NCI-H2107 treated with DMSO at 0.1 percent for 48 hours (cell line): ENCODE measurements around the gene ABI2.
"Not testable (repeated sequence)": the region's sequence is repeated elsewhere in the genome, so short reads cannot be mapped to it uniquely, and the experiment has no call there.

Experiments
- DNase-seq: peaks from one replicate; lab custom pipeline; 2025; ENCODE audit not compliant: unreplicated experiment; lab: John Stamatoyannopoulos, UW

ABI2 gene

DNA sequence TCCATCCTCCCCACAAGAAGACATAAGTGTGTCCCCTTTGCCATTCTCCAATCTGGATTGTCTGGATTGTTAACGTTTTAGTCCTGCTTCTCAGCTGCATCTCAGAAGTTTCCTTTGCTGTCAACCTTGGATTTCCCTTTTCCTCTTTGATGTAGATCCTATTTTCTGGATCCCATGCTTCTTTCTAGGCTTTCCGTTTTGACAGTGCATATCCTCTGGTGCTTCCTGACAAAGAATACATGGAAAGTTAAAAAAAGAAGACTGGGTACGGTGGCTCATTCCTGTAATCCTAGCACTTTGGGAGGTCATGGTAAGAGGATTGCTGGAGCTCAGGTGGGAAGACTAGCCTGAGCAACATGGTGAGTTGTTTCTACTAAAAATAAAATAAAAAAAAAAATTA, 26.8 kb downstream of the ABI2 start:
- no peak for DNase-seq

DNA sequence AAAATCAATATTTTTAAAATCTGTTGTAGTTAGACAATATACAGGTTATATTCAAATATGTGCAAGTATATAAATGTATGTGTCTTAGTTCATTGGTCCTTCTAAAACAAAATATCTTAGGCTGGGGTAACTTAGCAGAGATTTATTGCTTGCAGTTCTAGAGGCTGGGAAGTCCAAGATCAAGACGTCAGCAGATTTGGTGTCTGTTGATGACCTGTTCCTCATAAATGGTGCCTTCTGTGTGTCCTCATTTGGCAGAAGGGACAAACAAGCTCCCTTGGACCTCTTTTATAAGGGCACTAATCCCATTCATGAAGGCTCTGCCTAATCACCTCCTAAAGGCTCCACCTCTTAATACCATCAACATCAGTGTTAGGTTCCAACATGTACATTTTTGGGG, 31.3 kb downstream of the ABI2 start:
- DNase-seq, result no peak

DNA sequence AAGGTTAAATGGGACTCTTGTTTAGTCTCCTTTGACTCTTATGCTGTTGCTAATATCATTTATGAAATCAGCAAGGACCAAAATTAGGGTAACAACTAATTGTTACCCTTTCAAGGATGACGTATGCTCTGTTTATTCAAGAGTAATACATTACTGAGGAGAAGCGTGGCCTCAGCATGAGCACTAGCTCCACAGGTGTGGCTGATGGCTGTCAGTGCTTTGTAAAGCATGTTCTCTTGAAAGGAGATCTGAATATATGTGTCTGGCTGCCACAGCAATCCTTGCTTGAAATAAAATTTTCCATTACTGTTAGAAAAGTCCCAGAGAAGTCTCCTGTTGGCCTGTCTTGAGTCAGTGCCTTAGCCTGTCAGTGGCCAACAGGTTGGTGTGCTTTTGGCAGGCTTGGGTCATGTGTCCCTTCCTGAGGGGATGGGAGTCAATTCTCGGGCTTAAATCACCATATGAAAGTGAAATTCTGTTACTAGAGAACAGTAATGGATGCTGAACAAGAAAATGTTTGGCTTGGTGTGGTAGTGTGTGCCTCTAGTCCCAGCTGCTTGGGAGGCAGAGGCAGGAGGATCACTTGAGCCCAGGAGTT, 32.7 kb downstream of the ABI2 start:
- DNase-seq, result no peak

DNA sequence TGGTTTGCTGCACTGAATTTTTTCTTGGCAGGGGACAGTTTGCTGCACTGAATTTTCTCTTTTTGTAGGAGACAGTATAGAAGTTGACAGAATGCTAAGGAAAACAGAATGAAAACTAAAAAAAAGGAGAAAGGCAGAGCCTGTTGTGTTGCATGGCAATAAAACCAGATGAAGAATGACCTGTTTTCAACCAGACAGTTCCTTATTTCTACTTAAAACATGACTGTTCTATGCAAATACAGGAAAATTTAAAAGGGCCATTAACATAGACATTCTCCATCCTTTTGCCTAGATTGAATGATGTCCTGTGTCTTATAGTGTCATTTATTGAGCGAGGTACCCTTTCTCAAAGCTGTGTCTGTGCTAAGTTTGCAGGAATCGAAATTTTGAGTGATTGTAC, 33.3 kb downstream of the ABI2 start:
- DNase-seq, result no peak

DNA sequence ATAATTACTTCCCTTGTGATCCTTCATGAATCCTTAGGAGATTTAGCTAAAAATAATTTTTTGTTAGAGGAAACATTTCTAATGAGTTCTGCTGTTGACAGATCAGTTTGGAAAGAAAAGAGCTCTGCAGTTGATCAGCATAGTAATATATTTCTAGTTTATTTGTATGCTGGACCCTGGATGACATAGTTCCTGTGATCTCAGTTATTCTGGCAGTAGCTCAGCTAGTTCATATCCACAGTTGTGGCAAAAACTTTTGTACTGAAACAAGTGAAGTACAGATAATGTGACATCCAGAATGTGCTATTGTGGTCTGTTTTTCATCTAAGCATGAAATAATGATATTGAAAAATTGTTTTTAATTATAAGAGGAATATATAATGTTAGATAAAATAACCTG, 33.7 kb downstream of the ABI2 start:
- no peak for DNase-seq

DNA sequence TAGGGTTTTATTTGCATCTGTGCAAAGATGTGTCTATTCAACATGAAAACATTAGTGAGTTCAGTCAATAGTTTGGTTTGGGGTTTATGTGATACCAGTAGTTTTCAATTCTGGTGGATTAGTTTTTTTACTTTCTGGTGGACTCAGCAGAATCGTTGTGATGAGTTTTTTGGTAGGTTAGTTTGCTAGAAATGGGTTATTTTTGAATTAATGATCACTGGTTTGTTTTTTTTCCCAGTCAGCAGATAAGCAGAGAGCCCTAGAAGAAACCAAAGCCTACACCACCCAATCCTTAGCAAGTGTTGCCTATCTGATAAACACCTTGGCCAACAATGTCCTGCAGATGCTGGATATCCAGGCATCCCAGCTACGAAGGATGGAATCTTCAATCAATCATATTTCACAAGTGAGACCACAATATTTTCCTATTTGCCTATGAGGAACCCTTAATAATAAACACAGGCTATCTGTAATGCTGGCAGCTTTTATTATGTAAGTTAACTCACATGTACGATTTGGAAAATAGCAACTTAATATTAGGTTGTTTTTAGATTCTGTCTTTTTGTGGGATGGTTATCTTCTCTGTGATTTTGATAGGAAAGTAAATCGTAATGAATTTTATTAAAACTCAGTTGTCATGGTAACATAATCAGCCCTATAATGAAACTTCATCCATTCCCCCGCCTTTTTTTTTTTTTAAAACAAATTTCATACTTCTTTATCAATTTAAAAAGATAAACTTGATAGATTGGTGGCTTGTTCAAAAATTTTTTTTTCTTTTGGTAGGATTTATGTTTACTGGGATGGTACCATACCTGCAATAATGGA, 38.7 kb downstream of the ABI2 start:
- DNase-seq, result no peak

DNA sequence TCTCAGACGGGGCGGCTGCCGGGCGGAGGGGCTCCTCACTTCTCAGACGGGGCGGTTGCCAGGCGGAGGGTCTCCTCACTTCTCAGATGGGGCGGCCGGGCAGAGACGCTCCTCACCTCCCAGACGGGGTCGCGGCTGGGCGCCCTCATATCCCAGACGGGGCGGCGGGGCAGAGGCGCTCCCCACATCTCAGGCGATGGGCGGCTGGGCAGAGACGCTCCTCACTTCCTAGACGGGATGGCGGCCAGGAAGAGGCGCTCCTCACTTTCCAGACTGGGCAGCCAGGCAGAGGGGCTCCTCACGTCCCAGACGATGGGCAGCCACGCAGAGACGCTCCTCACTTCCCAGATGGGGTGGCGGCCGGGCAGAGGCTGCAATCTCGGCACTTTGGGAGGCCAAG, 44.5 kb downstream of the ABI2 start:
- DNase-seq, result not testable (repeated sequence)

DNA sequence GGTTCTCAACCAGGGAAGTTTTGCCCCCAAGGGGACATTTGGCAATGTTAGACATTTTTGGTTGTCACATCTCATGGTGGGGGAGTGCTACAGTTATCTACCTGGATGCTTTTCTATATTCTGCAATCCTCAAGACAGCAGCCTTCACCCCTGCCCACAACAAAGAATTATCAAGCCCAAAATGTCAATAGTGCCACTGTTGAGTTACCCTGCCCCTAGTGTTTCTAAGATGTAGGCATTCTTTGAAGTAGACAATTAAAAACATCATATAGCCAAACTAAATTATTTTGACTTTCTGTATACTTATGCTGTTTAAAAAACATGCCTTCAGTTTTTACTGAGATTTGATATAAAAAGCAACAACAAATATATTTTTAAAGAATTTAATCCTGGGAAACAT, 48.0 kb downstream of the ABI2 start:
- no peak for DNase-seq

DNA sequence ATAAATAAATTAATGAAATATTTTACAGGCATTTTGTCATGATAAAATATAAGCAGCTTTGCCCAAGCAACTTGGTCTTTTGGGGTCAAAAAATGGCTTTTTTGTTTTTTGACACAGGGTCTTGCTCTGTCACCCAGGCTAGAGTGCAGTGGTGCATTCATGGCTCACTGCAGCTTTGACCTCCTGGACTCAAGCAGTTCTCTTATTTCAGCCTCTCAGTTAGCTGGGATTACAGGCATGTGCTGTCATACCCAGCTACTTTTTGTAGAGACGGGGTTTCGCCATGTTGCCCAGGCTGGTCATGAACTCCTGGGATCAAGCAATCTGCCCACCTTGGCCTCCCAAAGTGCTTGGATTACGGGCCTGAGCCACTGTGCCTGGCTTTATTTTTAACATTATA, 51.0 kb downstream of the ABI2 start:
- DNase-seq, result no peak

DNA sequence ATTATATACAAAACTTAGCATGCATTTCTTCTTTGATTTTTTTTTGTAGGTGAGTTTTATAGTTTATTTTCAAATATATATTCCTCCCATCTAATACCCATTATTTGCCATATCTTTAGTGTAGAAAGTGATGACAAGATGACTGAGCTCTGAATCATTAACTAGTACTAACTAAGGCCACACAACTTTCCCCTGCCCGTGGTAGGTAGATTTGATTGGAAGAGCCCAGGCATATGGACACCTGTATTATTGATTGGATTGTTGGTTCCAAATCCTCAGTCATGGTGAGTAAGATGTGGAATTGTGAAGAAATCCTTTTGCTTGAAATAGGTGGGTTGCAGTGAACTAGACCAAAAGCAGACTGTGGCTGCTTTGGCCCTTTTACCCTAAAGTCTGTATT, 54.8 kb downstream of the ABI2 start:
- DNase-seq, result no peak

DNA sequence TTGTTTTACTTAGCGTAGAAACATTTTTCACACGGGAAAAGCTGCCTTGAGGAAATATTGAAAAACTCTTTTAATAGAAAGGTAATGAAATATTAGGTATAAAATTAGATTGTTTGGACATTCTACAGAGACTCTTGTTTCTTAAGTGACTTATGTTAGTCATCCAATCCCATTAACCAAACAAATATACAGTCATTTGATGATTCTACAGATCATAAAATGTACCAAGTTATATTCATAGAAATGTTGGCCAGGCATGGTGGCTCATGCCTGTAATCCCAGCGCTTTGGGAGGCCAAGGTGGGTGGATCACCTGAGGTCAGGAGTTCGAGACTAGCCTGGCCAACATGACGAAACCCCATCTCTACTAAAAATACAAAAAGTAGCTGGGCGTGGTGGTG, 60.0 kb downstream of the ABI2 start:
- DNase-seq, result not testable (repeated sequence)

DNA sequence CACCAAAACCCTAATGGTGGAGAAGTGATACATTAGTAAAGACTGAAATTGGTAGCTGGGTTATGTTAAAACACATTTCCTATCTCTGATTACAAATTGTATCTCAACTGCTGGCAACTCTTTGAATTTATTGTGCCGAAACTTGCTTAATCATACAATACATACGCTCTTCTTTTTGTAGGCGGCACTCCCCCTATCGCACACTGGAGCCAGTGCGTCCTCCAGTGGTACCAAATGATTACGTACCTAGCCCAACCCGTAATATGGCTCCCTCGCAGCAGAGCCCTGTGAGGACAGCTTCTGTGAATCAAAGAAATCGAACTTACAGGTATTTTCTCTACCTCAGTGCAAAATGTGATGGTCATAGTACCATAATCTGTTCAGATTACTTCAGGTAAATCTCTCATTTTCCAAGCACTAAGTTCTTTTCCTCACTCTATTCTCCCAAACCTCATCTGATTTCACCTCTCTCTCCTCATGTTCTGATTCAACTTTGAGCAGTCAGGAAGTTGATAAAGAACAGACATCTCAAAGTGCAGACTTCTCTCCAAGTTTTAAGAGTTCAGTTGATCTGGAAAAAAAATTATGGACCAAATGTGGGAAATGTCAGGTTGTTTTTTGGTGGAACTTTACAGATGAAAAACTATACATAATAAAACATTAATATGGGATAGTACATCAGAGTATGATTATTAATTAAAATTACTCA, 66.5 kb downstream of the ABI2 start:
- DNase-seq, result no peak

DNA sequence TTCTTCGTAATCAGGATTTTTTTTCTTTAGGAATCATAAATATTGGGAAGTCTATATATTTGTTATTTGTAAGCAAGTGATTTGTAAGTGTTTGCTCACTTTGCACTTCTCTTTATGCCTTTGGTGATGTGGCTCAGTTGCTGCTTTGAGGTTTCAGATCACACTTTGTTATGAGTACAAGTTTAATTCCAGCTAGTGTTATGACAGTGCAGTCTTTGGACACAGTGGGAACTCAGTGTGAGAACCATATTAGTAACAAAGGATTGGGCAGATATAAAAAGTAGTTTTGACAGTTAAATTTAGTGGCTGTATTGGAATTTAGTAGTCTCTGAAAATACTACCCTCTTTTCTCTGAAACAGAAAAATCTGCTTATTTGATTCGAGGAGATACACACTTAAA, 67.7 kb downstream of the ABI2 start:
- no peak for DNase-seq

DNA sequence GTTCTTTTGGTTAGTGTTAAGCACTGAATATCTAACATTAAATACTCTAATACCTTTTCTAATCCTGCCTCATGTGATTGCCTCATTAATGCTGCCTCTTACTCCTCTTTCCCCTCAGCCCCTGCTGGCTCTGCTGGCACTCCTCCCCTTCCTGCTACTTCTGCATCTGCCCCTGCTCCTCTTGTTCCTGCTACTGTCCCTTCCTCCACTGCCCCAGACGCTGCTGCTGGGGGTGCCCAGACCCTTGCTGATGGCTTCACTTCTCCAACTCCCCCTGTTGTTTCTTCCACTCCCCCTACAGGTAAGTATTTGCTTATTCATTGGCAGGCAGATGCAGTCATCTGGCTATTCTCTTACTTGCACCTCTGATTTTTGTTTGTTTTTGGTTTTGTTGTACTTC, 68.5 kb downstream of the ABI2 start:
- DNase-seq, result no peak

DNA sequence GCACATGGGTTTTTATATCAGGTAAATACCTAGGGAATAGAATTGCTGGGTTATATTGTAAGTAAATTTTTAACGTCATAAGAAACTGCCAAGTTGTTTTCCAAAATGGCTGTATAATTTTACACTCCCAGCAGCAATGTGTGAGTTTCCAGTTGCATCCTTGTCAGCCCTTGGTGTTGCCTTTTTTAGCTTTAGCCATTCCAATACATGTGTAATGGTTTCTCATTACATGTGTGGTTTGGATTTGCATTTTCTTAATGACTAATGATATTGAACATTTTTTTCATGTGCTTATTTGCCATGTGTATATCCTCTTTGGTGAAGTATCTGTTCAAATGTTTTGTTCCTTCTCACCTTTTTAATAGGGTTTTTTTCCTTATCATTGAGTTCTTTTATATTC, 70.8 kb downstream of the ABI2 start:
- DNase-seq, result no peak

DNA sequence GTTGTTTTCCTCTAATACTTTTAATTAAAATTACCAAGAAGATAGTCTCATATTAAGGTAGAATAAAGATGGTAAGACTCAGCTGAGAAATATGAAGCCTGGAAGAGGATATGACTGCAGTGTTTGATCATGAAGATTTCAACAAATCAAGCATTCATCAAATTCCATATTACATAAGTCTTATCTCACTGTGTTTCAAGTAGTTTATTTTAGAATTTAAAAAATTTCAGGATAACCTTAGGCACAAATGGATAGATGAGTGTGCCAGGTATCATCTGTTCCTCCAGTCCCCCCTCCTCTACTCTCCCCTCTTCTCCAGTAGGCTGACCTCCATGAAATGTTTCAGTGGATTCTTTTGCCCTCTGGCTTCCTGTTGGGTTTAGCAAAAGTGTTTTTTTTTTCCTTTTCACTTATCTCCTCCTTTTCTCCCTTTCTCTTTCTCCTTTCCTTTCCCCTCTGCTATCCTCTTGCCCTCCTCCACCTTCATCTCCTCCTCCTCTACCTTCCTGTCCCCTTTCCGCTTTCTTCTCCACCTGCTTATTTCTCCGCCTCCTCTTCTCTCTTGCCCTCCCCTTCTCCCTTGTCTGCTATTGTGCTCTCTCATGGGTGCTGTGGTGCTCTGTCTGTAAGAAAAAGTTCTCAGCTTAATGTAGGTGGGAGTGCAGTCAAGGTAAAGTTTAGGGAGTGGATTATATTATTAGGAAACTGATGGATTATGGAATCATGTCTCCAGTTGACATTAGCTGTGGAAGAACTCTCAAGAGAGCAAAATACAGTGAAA, 72.8 kb downstream of the ABI2 start:
- no peak for DNase-seq

DNA sequence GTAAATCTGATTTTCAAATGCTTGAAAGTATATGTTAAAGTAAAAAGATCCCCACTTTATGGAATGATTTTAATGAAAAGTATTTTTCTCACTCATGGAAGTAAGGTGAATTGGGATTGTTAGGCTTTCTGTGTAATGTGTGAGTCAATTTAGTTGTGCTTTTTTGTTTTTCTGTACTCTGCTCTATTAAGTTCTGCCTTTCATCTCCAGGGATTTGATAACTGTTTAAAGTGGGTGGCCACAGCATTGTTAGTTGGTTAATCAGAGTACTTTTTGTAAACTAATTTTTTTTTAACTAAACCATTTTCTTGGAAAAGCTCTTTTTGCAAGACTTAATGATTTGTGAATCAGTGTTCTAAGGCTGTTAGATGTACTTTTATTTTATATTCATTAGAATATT, 76.8 kb downstream of the ABI2 start:
- DNase-seq, result no peak

DNA sequence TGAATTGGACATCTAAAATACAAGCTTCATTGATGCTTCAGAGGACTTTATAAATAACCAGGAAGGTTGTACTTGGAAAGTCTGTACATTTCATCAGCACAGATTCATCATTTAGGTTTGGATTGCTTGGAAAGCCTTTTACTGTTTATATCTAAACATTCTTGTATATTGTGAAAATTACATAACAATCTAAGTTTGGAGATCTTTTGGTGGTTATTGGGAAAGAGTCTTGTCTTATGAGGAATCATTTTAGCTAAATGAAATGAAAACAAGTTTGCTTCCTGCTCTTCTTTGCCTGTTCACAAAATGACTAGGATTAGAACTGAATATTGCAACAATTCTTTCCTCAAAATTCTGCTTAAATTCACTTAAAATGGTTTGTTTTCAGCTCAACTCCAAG, 79.3 kb downstream of the ABI2 start:
- DNase-seq, result no peak

DNA sequence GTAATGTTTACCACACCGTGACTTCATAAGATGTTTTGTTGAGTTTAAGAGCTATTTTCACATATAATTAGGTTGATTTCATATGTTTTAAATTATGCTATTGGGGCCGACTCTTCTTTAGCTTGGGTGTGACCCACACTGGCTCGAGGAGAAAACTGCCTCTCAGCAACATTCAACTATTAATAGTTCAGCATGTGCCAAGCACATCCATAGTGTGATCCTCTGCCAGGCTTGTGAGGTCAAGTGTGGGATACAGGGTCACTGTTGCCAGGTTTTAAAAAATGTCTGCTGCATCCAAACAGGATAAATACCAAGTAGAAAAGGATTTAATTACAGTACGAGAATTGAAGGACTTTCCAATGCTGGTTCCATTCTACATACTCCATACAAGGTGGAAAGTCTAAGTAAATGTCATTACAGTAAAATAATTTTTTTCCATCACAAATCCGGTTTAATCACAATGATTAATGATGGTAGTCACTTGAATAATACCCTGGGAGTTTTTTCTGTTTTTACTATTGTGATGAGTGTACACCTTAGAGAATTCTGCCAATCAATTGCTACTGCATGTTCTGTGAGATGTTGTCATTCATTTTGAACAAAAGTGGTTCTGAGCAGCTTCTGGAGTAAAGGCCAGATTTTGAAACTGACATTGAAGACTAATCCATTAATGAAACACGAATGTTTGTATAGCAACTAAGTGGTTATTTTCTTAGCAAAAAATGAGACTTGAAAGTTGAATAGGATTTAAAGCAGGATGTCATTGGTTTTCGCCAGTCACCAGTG, 84.5 kb downstream of the ABI2 start:
- no peak for DNase-seq

DNA sequence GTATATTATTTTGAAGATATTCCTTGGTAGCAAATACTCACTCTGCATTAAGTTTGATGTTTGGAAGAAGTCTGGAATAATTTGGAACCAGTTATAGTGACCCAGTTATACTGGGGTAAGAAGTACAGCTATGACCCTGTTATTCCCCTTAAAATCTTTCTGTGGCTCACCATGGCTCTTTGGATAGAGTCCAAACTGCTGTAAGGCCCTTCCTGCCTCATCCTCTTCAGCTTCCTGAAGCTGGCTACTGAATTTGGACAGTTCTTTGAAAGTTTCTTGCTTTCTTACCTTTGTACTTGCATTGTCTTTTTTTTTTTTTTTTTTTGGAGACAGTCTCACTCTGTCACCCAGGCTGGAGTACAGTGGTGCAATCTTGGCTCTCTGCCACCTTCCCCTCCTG, 85.6 kb downstream of the ABI2 start:
- no peak for DNase-seq

DNA sequence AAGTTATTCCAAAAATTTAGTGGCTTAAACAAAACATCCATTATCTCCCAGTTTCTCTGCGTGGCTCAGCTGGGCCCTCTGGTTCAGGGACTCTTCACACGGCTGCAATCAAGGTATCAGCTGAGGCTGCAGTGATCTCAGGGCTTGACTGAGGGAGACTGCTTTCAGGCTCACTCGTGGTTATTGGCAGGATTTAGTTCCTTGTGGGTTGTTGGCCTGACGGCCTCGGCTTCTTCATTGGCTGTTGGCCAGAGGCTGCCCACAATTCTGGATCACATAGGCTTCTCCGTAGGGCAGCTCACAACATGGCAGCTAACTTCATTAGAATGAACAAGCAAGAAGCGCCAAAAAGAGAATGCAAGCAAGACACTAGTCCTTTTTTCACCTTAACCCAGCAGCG, 90.1 kb downstream of the ABI2 start:
- no peak for DNase-seq
